Astrocyte of the cerebellum (primary cell): ENCODE measurements around the gene MEP1B.

ENCODE experiments used
- DNase-seq: peaks from one replicate; pipeline ENCODE4 v3.0.0-alpha.2; 2011; ENCODE audit warnings: low read depth
- H3K4me3 ChIP-seq: 2 replicates; pipeline ENCODE4 v1.5.1; 2011; ENCODE audit warnings: mild to moderate bottlenecking, low read depth, low read length, moderate library complexity
- CTCF ChIP-seq: IDR thresholded peaks from 2 replicates; pipeline ENCODE4 v1.5.1; 2012; ENCODE audit warnings: low read length, low read depth, moderate library complexity, mild to moderate bottlenecking; ENCODE audit errors: missing control alignments
- in situ Hi-C: cut with HindIII; loops from 2 replicates; pipeline ENCODE4 v1.10.0; 2017; ENCODE audit warnings: low sequenced_read_pairs

The MEP1B gene

GRCh38 chr18:32261003-32261402 lies 71.2 kb downstream of the MEP1B start:
- H3K4me3 ChIP-seq = no peak overlapping the region
- no peak for TF ChIP-seq CTCF
- in situ Hi-C loops = no loop called here
- DNase-seq = no peak

GRCh38 chr18:32262092-32262491 lies 72.3 kb downstream of the MEP1B start:
- H3K4me3 ChIP-seq = no peak overlapping the region
- in situ Hi-C loops = no loop called here
- no peak for DNase-seq
- TF ChIP-seq CTCF = no peak

GRCh38 chr18:32264401-32264800 lies 74.6 kb downstream of the MEP1B start:
- TF ChIP-seq CTCF = no peak
- no peak for DNase-seq
- in situ Hi-C loops = no loop called here
- H3K4me3 ChIP-seq = no peak overlapping the region

GRCh38 chr18:32267463-32267862 lies 77.6 kb downstream of the MEP1B start:
- in situ Hi-C loops = no loop called here
- H3K4me3 ChIP-seq = no peak overlapping the region

More at GRCh38 chr18:32267463-32267862, 77.6 kb downstream of the MEP1B start:
- DNase-seq = no peak
- no peak for TF ChIP-seq CTCF
